PC-9 (cell line): ENCODE measurements around the gene CRYBB2. TPM values are rescaled to one million over a fixed set of nuclear protein-coding genes. Genes with fewer than 3 reads are reported as not detected.
"Not testable (repeated sequence)": the region's sequence is repeated elsewhere in the genome, so short reads cannot be mapped to it uniquely, and the experiment has no call there.

Experiments
- BruUV-seq: library from RNA; stranded (reverse); fragments of 400-500 nt; replicated peaks from 2 replicates; lab custom pipeline; 2021; lab: Mats Ljungman, UMichigan
- CTCF ChIA-PET: fragments of 300-600 bp; sonication (Branson Sonifier 250); formaldehyde crosslinking; loops from one replicate; lab custom pipeline; 2022; ENCODE audit warnings: antibody characterized with exemption; lab: Charles Lee
- POLR2A ChIA-PET: fragments of 300-600 bp; sonication (Branson Sonifier 250); formaldehyde crosslinking; loops from one replicate; lab custom pipeline; 2022; ENCODE audit warnings: antibody characterized with exemption; ENCODE audit not compliant: unreplicated experiment; lab: Charles Lee
- DNase-seq, 2 experiments: peaks; one replicate each; pipeline versions ENCODE4 v3.0.0 to v3.0.0-alpha.2; 2015 to 2022; ENCODE audit warnings: mixed read lengths in 1 of 2
- H2AFZ ChIP-seq: fragments of 200-600 bp; sonication (generic); 2 replicates; pipeline ENCODE4 v1.8.1; 2017; ENCODE audit warnings: antibody characterized with exemption
- H3F3A ChIP-seq: fragments of 200-600 bp; sonication (generic); 2 replicates; pipeline ENCODE4 v1.8.1; 2017; ENCODE audit warnings: antibody characterized with exemption, mild to moderate bottlenecking, low read depth; ENCODE audit not compliant: insufficient read depth
- H3K27ac ChIP-seq: fragments of 200-600 bp; sonication (generic); 2 replicates; pipeline ENCODE4 v1.6.1; 2016; ENCODE audit warnings: mixed run types
- H3K27me3 ChIP-seq: fragments of 200-600 bp; sonication (generic); 2 replicates; pipeline ENCODE4 v1.6.1; 2016; ENCODE audit warnings: low read depth, mixed run types; ENCODE audit not compliant: insufficient read depth
- H3K36me3 ChIP-seq: fragments of 200-600 bp; sonication (generic); 2 replicates; pipeline ENCODE4 v1.6.1; 2016; ENCODE audit warnings: low read depth, mixed run types
- H3K4me1 ChIP-seq: fragments of 200-600 bp; sonication (generic); replicated peaks from 2 replicates; pipeline ENCODE4 v1.6.1; 2016; ENCODE audit warnings: mixed run types; ENCODE audit not compliant: insufficient read depth
- H3K4me2 ChIP-seq: fragments of 200-600 bp; sonication (generic); 2 replicates; pipeline ENCODE4 v1.6.1; 2017; ENCODE audit warnings: mixed run types
- H3K4me3 ChIP-seq: fragments of 200-600 bp; sonication (generic); 2 replicates; pipeline ENCODE4 v1.6.1; 2016; ENCODE audit warnings: mixed run types
- H3K79me2 ChIP-seq: fragments of 200-600 bp; sonication (generic); 2 replicates; pipeline ENCODE4 v1.6.1; 2017; ENCODE audit warnings: low read depth, mixed run types
- H3K9me2 ChIP-seq: fragments of 200-600 bp; sonication (generic); 2 replicates; pipeline ENCODE4 v1.8.1; 2017; ENCODE audit warnings: mild to moderate bottlenecking; ENCODE audit not compliant: insufficient read depth
- H3K9me3 ChIP-seq: fragments of 200-600 bp; sonication (generic); 2 replicates; pipeline ENCODE4 v1.8.1; 2016; ENCODE audit warnings: low read depth; ENCODE audit not compliant: insufficient read depth
- H4K20me1 ChIP-seq: fragments of 200-600 bp; sonication (generic); 2 replicates; pipeline ENCODE4 v1.8.1; 2017; ENCODE audit not compliant: insufficient read depth
- CTCF ChIP-seq: fragments of 200-600 bp; sonication (generic); conservative IDR thresholded peaks from 2 replicates; pipeline ENCODE4 v1.6.1; 2017; ENCODE audit warnings: mixed run types, antibody characterized with exemption, mild to moderate bottlenecking, moderate library complexity
- EZH2 ChIP-seq: fragments of 200-600 bp; sonication (generic); IDR thresholded peaks from 2 replicates; pipeline ENCODE4 v1.8.0; 2017; ENCODE audit warnings: antibody characterized with exemption, low read depth
- intact Hi-C: fragments of 100-400 bp; cut with micrococcal nuclease; formaldehyde crosslinking; loops from one replicate; pipeline ENCODE4 v1.10.0; 2022; ENCODE audit not compliant: unreplicated experiment
- total RNA-seq: library from RNA; stranded (reverse); gene quantifications from 2 replicates; pipeline ENCODE4 v1.2.3, GENCODE V29; 2021

CRYBB2 gene
- total RNA-seq, 1 experiment from 2014 or later, result 1.0 TPM

GRCh38 chr22:25202290-25202921 lies 17.0 kb upstream of the CRYBB2 start:
- POLR2A ChIA-PET, result no interaction called here
- H3K27me3 ChIP-seq, result no peaks in the 10 kb centered on the region
- no peaks in the 10 kb centered on the region for H3K79me2 ChIP-seq
- peaks cover 3% of the 10 kb centered on the region; the same call in 1 of the 2 replicates for H4K20me1 ChIP-seq
- DNase-seq, result peak; percentile 51 to 55
- no peaks in the 10 kb centered on the region for H3K9me3 ChIP-seq
- no peaks in the 10 kb centered on the region for H3K9me2 ChIP-seq
- BruUV-seq, result no TSS peak
- CTCF ChIA-PET, result no interaction called here
- H3F3A ChIP-seq, result peaks cover 2% of the 10 kb centered on the region; the same call in 1 of the 2 replicates
- intact Hi-C loops, result loop anchor here (10.0 kb wide), 1 partner anchor 572 kb away; no protein-coding TSS in a partner anchor
- no peak overlapping the region for H3K4me3 ChIP-seq
- no peak for TF ChIP-seq EZH2
- TF ChIP-seq CTCF, result peak; percentile 88
- H2AFZ ChIP-seq, result no peak overlapping the region
- no peak overlapping the region for H3K27ac ChIP-seq
- H3K4me1 ChIP-seq, result no peaks in the 10 kb centered on the region
- no peaks in the 10 kb centered on the region for H3K36me3 ChIP-seq
- H3K4me2 ChIP-seq, result no peak overlapping the region

- Histone ChIP-seq H3F3A (peaks cover 2% of the 10 kb centered on the region; the same call in 1 of the 2 replicates), H3K79me2 (no peaks in the 10 kb centered on the region), H3K36me3 (no peaks in the 10 kb centered on the region), H3K27me3 (no peaks in the 10 kb centered on the region), H2AFZ (no peak overlapping the region), H3K4me1 (no peaks in the 10 kb centered on the region), H3K4me3 (no peak overlapping the region), H3K4me2 (no peak overlapping the region), H3K9me3 (no peaks in the 10 kb centered on the region), H4K20me1 (peaks cover 3% of the 10 kb centered on the region; the same call in 1 of the 2 replicates), H3K27ac (no peak overlapping the region), H3K9me2 (no peaks in the 10 kb centered on the region)
- DNase-seq, result no peak
- intact Hi-C loops, result loop anchor here (10.0 kb wide), 1 partner anchor 572 kb away; no protein-coding TSS in a partner anchor
- no TSS peak for BruUV-seq
- TF ChIP-seq EZH2 (no peak), CTCF (no peak)
- POLR2A ChIA-PET, result no interaction called here
- CTCF ChIA-PET, result no interaction called here
Observed at GRCh38 chr22:25203082-25203481, 16.4 kb upstream of the CRYBB2 start.

GRCh38 chr22:25204547-25204946 lies 14.9 kb upstream of the CRYBB2 start:
- H3F3A ChIP-seq, H3K4me1 ChIP-seq, H3K9me2 ChIP-seq, H4K20me1 ChIP-seq, CTCF ChIA-PET, H3K4me3 ChIP-seq, H3K27me3 ChIP-seq, H3K9me3 ChIP-seq, H3K79me2 ChIP-seq, DNase-seq, H3K27ac ChIP-seq, POLR2A ChIA-PET, H2AFZ ChIP-seq, H3K36me3 ChIP-seq, BruUV-seq, H3K4me2 ChIP-seq: not testable (repeated sequence)
- intact Hi-C loops, result loop anchor here (10.0 kb wide), 1 partner anchor 570 kb away; no protein-coding TSS in a partner anchor
